OCI-LY7 (cell line): ENCODE measurements around the gene CD46.

Experiments used
- EZH2phosphoT487 ChIP-seq: fragments of 200-600 bp; sonication (generic); IDR thresholded peaks from 2 replicates; pipeline ENCODE4 v1.6.1; 2018; ENCODE audit warnings: low read depth, borderline replicate concordance, mild to moderate bottlenecking, mixed run types, antibody characterized with exemption, low read length, moderate library complexity, mixed read lengths
- TF ChIP-seq, protein P1 (sequence below): fragments of 200-600 bp; sonication (generic); conservative IDR thresholded peaks from 2 replicates; pipeline ENCODE4 v1.5.1; 2014; ENCODE audit warnings: mild to moderate bottlenecking, antibody characterized with exemption, low read length, moderate library complexity, mixed read lengths

DNA sequence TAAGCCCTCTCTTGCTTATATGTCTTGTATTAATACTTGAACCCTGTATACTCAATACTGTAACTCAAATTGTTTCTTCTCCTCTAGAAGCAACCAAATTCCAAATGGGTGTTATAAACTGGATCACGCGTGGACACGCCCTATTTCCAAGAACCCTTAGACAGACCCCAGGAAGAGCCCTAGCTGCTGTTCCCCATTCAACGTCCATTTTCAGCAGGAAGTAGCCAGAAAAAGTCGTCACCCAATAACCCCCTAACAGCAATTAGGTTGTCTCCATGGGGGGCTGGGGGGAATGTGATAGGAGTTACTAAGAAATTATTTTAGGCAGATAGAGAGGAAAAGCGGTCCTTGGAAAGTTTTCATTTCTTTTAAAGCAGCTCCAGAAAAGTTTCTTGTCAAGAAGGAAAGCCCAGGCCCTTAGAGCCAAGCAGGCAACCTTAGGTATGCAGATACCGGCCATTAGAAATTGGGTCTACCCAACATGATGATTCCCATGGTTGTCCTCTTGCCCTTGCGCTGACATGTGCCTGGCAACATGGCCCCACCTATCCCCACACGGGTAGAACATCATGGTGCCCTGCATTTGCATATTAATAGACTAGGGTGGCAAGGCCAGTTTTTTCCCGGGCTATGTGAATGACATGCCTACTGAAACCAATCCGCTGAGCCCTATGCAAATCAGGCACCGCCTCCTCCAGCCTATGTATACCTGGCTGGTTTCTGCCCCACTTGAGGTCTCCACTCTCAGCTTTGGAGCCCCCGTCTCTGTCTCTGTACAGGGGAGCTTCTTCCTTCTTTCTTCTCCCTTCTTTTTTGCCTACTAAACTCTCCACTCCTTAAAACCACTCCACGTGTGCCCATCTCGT is 4.0 kb upstream of the CD46 start:
- TF ChIP-seq, protein P1, sequence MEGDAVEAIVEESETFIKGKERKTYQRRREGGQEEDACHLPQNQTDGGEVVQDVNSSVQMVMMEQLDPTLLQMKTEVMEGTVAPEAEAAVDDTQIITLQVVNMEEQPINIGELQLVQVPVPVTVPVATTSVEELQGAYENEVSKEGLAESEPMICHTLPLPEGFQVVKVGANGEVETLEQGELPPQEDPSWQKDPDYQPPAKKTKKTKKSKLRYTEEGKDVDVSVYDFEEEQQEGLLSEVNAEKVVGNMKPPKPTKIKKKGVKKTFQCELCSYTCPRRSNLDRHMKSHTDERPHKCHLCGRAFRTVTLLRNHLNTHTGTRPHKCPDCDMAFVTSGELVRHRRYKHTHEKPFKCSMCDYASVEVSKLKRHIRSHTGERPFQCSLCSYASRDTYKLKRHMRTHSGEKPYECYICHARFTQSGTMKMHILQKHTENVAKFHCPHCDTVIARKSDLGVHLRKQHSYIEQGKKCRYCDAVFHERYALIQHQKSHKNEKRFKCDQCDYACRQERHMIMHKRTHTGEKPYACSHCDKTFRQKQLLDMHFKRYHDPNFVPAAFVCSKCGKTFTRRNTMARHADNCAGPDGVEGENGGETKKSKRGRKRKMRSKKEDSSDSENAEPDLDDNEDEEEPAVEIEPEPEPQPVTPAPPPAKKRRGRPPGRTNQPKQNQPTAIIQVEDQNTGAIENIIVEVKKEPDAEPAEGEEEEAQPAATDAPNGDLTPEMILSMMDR, result no peak
- no peak for TF ChIP-seq EZH2phosphoT487
